ENCODE data around the gene PITHD1.
"Not testable (repeated sequence)": the region's sequence is repeated elsewhere in the genome, so short reads cannot be mapped to it uniquely, and the experiment has no call there.

The PITHD1 gene

DNA sequence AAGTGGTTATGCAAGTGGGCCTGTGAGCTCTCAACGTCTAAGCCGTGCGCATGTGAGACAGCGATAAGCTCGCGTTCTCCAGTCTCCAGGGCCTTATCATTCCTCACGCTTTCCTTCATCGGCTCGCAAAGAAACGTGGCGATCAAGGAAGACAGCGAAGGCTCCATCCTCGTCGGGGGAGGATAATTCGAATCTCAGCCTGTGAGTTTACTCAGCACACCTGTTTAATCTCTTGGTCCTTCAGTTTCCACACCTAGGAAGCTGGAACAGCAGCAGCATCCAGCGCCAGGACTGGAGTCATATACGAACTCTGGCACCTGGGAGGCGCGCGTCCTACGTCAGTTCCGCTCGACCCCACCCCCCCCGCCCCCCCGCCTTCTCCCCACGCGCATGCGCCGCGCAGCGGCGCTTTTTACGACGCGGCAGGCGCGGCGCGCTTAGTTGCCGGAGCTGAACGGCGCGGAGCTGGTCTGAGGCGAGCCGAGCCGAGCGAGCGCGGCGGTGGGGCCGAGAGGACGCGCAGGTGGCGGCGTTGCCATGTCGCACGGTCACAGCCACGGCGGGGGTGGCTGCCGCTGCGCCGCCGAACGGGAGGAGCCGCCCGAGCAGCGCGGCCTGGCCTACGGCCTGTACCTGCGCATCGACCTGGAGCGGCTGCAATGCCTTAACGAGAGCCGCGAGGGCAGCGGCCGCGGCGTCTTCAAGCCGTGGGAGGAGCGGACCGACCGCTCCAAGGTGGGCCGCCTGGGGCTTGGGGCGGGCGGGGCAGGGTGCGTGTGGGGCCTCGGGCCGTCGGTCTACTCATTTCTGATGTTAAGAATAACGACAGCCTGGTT is at the start of gene PITHD1:
Gene PITHD1, plus strand, starts transcription at position 440 of the 836 bp plus-strand sequence. Its CDS starts 98 bp downstream, at position 538.
- DNase-seq (ENCODE audit: low read depth in 2 of 2) = peak; percentile 64 to 69

DNA sequence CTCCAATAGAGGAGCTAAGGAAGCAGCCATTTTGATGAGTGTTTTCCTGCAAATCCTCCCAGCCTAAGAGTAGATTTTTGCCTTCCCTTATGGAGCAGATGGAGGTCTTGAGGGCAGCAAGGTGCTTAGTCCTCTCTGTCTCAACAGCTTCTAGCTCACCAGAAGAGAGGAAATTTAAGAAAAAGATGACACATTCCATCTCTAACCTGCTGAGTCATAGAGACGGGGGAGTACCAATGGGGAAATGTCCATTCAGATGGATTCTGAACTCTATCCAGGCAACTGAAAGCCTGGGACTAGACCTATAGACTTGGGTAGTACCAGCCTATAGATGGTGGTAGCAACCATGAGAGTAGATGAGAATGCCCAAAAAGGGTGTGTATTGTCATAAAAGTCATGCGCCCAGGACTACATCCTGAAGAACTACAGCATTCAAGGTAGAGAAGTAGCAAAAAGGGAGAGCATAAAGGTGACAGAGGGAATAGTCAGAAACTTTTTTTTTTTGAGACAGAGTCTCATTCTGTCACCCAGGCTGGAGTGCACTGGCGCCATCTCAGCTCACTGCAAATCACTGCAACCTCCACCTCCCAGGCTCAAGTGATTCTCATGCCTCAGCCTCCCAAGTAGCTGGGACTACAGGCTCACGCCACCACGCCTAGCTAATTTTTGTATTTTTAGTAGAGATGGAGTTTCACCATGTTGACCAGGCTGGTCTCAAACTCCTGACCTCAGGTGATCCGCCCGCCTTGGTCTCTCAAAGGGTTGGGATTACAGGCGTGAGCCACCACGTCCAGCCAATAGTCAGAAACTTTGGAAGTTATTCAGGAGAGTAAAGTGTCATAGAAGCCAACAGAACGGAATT is 45.6 kb upstream of the PITHD1 start:
- DNase-seq (ENCODE audit: low read depth in 2 of 2) = no peak

GRCh38 chr1:23733281-23733680 is 44.9 kb upstream of the PITHD1 start:
- DNase-seq (ENCODE audit: low read depth in 2 of 2) = not testable (repeated sequence)

DNA sequence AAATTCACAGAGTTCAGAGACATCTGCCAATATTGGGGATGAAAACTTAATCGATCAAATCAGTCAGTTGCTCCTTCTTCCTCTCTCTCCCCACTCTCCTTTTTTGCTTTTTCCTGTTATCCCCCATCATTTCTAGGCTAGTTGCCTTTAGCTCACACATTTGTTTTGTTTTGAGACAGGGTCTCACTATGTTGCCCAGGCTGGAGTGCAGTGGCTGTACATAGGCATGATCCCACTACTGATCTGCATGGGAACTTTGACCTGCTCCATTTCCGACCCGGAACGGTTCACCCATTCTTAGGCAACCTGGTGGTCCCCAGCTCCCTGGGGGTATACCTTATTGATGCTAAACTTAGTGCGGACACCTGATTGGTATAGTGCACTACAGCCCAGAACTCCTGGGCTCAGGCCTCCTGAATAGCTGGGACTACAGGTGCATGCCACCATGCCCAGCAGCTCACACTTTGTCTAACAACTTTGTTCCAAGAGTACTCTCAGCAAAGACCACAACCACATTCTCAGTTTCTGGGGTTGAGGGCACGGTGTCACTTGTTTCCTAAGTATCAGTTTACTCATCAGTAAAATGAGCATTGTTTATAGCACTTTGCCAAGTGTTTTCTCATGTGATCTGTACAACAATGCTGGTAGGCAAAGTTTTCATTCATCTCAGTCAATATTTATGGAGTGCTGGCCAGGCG is 41.6 kb upstream of the PITHD1 start:
- peak in 1 of 2 donors; percentile 20 for DNase-seq (ENCODE audit: low read depth in 2 of 2)

DNA sequence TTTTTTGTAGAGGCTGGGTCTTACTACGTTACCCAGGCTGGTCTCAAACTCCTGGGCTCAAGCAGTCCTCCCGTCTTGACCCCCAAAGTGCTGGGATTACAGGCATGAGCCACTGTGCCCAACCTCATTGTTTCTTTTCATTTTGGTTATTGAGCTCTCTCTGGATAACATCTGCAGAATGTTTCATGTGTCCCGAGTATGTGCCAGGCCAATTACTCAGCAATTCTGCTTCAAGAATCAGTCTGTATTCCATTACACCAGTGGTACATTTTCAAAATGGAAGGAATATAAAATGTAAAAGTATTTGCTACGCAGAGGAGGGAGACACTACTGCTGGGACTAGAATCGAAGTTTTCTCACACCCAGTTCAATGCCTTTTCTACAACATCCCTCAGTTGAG is 36.6 kb upstream of the PITHD1 start:
- no peak for DNase-seq (ENCODE audit: low read depth in 2 of 2)

DNA sequence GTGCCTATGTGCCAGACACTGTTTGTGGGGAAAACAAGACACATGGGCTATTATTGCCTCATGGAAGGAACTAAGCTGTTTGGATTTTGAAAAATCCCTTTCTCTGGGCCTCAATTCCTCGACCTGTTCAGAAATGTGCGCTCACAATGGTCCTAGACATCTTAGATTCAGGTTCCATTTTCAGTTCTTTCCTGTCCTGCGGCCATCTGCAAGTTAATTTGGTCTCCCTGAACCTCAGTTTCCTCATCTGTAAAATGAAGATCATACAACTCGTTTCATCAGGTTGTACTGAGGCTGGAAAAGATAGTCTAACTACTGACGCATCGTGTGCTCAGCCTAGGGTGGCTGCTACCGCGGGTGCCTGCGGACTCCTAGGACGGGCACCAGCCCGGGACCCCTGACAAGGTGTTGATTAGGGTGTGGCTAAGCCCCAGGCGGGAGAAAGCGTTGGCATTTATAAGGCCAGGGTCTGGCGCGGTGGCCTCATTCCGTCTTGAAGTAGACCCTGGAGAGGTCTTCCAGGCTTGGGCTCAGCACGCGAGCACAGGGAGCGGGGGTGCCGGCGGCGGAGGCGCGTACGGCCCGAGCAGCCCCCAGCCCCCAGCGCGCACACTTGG is 35.4 kb upstream of the PITHD1 start:
- DNase-seq (ENCODE audit: low read depth in 2 of 2) = no peak

DNA sequence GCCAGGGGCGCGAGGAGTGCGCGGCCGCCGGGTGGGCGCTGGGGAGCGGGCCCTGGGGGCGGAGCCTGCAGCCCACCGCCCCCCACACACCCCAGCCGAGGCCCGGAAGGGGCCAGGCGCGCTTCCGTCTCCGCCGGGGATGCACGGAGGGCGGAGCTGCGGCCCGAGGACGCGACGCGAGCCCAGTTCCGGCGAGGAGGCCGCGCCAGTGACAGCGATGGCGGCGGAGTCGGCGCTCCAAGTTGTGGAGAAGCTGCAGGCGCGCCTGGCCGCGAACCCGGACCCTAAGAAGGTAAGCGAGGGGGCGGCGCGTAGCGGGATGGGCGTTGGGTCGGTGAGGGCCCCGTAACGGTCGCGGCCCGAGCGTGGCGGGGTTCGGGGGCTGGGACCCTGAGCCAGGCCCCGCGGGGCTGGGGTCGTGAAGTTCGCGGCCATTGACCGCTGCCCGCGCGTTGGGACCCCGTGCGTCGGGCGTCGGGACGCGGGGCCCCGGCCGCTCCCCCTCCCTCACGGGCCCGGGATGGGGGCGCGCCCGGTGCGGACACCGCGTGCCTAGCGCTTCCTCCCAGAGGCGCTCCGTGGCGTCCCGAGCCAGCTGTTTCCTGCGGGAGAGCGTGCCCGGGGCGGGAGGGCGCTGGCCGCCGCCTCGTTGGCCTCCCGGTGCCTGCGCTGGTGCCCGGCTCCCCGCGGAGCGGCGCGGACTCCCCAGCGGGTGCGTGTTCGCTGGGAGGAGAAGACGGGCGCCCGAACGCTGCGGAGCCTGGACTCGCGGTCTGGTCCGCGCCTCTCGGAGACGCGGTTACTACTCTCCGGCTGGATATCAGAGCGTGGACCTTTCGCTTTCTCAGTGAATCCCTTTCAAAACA is 34.7 kb upstream of the PITHD1 start, which contains the start of gene ELOA:
Gene ELOA, plus strand, starts transcription at position 185 of the 866 bp plus-strand sequence. Its CDS starts 33 bp downstream, at position 218.
- DNase-seq (ENCODE audit: low read depth in 2 of 2) = peak; percentile 66 to 78

DNA sequence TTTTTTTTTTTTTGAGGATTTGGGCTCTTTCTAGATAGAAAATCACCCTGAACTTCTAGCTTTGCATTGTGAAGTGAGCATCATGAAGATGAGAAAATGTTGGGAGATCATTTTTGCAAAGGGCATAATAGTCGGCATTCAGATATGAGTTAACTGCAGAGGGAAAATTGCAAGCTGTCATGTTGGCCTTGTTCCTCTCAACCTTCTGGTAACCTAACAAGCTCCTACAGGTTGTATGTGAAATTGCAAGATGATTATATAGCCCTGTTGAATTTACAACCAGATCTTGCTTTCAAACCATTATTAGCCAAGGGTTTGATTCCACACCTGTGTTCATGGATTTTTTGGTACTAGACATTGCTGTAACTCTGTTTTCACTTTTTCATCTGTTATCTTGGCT is 32.7 kb upstream of the PITHD1 start:
- no peak for DNase-seq (ENCODE audit: low read depth in 2 of 2)

DNA sequence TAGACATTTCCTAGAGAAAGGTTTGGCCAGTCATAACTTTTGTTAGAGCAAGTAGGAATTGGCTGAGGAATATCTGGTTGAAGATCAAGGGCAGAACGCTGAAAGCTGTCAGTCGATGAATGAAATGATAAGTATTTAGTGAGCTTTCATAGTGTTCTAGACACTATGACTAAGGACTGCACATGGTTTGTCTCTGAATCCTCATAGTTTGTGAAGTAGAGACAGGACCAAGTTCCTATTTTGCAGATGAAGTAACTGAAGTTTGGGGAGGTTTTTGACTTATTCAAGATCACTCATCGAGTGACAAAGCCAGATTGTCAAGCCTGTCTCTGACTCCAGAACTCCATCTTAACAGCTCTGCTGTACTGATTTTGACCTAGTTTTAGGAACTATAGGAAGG is 30.2 kb upstream of the PITHD1 start:
- DNase-seq (ENCODE audit: low read depth in 2 of 2) = no peak

GRCh38 chr1:23751050-23751814 is 27.0 kb upstream of the PITHD1 start:
- no peak for DNase-seq (ENCODE audit: low read depth in 2 of 2)

- DNase-seq (ENCODE audit: low read depth in 2 of 2) = no peak
Observed at GRCh38 chr1:23751815-23752200, 26.4 kb upstream of the PITHD1 start.

DNA sequence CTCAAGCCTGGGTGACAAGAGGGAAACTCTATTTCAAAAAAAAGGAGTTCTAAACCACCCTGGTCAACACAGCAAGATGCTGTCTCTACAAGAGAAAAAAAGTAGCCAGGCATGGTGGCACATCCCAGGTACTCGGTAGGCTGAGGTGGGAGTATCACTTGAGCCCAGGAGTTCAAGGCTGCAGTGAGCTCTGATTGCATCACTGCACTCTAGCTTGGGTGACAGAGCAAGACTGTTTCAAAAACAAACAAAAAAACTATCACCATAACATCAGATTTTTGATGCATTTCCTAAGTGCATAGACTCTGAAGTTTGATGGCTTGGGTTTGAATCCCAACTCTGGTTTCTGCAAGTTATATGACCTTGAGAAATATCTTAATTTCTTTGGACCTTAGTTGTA is 25.3 kb upstream of the PITHD1 start:
- no peak for DNase-seq (ENCODE audit: low read depth in 2 of 2)

DNA sequence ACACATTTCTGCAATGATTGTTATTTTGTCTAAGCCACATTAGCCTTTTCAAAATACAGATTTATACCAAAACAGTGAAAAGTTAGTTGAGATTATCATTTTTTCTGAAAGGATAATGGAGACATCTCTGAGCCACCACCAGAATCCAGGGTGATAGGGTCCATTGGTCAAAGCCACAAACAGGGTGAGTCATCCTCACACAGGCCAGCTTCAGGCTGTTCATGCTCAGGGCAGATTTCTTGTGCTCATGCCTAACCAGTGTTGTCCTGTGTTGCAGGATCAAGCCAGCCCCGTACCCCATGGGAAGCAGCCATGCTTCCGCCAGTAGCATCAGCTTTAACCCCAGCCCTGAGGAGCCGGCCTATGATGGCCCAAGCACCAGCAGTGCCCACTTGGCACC is 21.5 kb upstream of the PITHD1 start:
- no peak for DNase-seq (ENCODE audit: low read depth in 2 of 2)

DNA sequence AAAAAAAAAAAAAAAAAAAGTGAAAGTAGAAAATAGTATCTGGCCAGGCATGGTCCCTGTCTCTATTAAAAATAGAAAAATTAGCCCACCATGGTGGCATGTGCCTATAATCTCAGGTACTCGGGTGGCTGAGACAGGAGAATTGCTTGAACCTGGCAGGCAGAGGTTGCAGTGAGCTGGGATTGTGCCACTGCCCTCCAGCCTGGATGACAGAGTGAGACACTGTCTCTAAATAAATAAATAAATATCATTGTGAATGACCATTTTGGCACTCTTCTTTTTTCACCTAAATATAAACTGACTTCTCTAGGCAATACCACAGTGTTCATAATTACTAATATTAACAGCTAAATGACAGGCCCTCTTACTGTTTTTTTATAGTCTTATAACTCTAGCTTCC is 20.4 kb upstream of the PITHD1 start:
- DNase-seq (ENCODE audit: low read depth in 2 of 2) = no peak

GRCh38 chr1:23759277-23759676 is 18.9 kb upstream of the PITHD1 start:
- DNase-seq (ENCODE audit: low read depth in 2 of 2) = no peak

DNA sequence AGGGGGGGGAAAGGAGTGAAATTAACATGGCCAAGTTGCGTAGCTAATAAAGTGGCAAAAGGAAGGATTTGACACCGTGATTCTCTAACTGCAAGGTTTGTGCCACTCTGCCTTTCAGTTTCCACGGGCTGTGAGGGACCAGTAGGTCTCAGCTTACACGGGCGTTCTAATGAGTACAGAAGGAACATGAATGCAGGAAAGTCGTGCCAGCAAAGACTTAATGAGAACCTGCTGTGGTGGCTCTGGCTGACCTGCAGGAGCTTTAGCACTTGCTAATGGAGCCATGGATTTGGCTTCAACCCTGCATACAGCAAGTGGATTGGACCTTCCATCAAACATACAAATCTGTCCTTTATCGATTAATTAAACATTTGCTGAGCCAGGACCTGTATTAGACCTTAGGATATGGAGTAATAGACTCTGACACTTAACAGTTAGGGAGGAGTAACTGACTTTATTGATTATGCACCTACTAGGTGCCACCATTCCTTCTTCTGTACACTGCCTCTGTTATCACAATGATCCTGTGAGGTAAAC is 15.1 kb upstream of the PITHD1 start:
- DNase-seq (ENCODE audit: low read depth in 2 of 2) = no peak

DNA sequence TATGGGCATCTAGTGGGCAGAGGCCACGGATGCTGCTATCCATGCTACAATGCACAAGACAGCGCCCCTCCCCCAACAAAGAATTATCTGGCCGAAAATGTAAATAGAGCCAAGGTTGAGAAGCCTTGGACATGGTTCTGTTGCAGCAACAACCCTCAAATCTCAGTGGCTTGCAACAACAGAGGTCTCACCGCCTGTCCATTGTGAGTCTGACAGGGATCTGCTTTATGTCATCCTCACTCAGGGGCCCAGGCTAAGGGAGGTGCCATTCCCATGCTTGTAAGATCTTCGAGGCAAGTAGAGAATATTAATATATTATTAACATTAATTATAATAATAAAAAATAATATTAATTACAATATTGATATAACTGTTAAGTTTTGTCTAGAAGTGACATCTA is 9.5 kb upstream of the PITHD1 start:
- no peak for DNase-seq (ENCODE audit: low read depth in 2 of 2)

DNA sequence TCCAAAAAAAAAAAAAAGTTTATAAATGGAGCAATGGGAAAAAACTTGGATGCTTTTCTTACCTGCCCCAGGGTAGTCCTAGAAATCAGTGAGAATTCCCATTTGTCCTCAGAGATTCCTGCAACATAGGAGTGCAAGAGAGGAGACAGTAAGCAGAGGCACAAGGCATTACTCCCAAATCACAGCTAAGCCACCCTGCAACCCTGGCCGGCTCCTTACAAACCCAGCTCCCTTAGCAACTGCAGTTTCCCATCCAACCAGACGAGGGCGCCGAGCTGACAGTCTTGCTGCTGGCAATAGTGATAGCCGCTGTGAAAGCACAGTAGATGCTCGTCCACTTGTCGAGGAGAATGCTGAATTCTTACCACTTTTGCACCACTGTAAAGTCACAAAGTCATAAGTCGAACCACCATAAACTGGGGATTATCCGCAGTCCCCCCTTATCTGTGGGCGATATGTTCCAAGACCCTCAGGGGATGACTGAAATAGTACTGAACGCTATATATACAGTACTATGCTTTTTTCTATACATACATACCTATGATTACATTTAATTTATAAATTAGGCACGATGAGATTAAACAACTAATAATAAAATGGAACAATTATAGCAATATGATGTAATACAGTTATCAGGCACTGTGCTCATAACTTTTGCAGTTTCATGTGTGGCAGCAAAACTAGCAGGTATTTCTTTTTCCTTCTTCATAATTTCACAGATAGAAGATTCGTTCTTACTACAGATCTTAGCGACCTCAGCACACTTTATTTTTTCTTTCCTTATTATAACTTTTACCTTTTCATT is 6.0 kb upstream of the PITHD1 start:
- peak; percentile 73 to 87 for DNase-seq (ENCODE audit: low read depth in 2 of 2)

- DNase-seq (ENCODE audit: low read depth in 2 of 2) = no peak
Observed at GRCh38 chr1:23772854-23773242, 5.4 kb upstream of the PITHD1 start.

Data from stimulated activated CD8-positive, alpha-beta memory T cell treated with anti-CD3 and anti-CD28 coated beads, Interleukin-2, amount 100 ng/mL, for 48 hours (primary cell).